GM19397 (cell line): ENCODE measurements around the gene BCL11B.

Experiments
- ATAC-seq: cut with Tn5 transposase; IDR thresholded peaks from one replicate; pipeline ENCODE4 v1.9.1; 2021; ENCODE audit warnings: mild to moderate bottlenecking, moderate library complexity; ENCODE audit not compliant: unreplicated experiment

The BCL11B gene

DNA sequence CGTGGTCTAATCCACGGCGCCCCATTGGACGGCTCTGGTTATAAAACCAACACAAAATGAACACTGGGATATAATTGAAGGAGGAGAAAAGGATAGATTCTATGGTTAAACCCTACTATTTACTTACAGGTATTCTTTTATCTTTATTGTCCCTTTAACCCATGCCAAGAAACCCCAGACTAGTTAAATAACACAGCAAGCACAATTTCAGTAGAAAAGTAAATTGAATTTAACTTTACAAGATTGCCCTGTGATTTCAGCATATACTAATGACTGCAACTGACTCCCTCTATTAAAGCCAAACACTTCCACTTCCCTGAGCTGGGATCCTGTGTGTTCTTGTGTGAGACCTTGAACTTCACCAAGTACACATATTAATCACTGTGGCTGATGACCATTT is 45.3 kb downstream of the BCL11B start:
- no peak for ATAC-seq

- ATAC-seq: no peak
These were observed 46.4 kb downstream of the BCL11B start for GRCh38 chr14:99225436-99226203.

DNA sequence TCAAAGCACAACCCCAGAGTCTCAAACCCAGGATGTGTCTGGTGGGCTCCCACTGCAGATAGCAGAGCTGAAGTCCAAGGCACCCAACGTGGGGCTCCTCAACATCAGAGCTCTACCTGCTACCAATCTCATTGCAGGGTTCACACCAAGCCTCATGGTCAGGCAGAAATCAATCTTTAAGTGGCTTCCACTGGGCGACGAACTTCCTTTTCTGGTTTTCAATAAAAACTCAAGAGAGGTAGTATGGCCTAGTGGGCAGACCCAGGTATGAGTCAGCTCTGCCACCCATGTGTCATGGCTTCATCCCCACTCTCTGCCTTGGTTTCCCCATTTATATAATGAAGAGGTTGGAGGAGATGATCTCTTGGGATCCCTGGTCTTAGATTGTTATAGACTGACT is 47.0 kb downstream of the BCL11B start:
- ATAC-seq: no peak

DNA sequence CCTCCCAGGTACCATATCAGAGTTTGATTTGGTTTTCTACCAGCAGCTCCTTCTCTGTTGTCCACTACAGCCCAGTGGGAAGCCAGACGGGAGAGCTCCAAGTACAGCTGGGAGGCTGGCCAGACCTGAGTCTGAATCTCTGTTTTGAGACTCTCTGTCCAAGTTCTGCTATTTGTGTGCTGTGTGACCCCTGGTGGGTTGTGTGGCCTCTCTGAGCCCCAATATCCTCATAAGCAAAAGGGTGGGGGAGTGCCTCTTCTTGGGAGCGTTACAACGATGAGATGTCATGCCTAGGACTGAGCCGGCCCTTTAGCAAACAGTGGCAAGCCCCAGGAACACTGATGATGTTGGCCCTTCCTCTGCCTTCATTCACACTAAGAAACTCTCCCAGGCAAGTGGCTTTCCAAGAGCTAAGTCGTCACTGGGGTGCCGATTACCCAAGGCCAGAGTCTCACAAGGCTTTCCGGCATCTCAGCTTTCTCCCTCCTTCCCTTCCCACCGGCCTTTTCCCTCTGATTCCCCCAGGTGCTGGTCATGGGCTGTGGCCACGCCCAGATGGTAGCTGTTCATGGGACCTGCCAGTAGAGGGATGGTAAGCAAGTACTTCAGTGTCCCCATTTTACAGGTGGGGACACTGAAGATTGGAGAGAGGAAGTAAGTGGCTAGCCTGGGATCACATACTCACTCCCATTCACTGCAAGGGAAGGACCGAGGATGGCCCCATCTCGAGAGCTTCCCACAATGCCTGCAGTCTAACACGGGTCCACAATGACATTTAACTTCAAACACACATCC is 47.7 kb downstream of the BCL11B start:
- no peak for ATAC-seq

- ATAC-seq: no peak
These were observed 50.6 kb downstream of the BCL11B start for GRCh38 chr14:99221445-99221844.

DNA sequence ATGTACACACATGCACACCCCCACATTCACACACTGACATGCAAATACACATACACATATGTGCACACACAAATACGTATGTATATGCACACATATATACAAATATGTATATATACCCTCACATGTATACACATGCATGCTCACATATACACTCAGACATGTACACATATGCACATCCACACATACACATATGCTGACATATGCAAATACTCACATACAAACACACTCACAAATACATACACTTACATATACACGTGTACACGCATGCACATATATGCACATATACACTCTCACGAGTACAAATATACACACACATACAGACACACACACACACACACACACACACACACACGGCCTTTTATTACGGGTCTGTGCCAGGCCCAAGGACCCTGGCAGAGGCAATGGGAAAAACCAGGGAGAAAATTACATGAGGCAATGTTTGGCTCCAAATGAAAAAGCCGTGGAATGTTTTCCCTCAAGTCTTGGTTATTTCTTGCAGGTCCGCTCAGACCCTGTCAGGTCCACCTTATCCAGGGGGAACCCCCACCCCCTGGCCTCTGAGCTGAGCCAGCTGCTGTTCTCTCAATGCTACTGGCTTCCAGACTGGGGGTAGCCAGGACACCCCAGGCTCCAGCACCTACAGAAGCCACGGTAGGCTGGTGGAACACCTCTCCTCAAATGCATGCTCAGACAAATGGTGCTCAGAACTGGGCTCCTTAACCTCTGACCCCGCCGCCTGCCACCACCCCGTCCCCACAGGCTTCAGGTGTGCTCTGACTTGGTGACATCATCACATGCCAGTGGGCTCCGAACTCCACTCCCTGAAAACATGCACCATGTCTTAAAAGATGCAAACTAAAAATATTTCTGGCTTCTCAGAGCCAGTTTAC is 54.7 kb downstream of the BCL11B start:
- ATAC-seq: no peak

DNA sequence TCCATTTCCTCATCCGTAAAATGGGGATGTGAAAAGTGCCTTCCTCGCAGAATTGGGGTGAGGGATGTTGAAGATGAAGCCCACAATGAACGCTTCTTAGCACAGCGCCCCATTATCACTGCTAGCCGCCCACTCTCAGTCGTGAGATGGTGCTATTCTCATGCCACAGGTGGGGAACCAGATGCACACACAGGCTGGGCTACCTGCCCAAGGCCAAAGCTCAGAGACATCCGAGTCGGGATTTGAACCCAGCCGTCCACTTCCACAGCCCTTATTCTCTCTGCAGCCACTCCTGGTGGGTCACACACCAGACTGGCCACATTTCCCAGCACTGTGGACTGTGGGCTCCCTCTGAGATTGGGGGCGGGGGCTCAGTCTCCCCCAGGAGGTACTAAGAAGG is 55.8 kb downstream of the BCL11B start:
- no peak for ATAC-seq

DNA sequence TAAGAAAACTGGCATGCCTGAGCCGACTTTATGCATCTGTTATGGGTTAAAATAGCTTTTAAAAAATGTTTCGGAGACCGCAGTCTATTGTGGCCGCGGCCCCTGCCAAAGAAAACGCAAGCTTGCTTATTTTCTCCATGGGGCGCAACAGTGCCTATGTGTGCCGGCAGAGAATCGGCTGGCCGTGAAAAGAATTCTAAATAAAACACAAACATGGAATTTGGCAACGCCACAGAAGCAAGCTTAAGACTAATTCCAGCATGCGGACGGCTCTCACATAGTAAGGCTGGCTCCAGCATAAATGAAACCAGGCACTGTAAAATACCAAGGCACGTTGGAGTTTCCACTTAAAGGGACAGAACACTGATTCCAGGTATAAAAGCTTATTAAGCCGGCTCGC is 56.7 kb downstream of the BCL11B start:
- no peak for ATAC-seq

DNA sequence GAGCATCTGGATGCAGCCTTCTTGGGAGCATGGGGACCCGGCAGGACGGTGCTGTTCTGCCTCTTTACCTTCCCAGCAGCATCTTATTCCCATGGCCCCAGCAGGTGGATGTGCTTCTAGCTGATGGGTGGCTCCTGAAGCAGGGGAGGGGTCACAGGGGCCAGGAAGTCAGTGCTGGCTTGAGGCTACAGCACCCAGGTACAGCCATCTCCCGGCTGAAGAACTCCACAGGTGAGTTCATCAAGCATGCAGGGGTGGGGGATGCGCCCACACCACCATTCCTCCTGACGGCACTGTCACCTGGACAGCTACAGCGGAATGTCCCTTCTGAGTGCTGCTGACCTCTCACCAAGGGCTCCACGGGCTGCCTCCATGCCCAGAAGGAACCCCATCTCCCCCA is 57.3 kb downstream of the BCL11B start:
- no peak for ATAC-seq

- ATAC-seq: no peak
These were observed 58.4 kb downstream of the BCL11B start for GRCh38 chr14:99213527-99213971.

- no peak for ATAC-seq
These were observed 58.9 kb downstream of the BCL11B start for GRCh38 chr14:99213101-99213500.

DNA sequence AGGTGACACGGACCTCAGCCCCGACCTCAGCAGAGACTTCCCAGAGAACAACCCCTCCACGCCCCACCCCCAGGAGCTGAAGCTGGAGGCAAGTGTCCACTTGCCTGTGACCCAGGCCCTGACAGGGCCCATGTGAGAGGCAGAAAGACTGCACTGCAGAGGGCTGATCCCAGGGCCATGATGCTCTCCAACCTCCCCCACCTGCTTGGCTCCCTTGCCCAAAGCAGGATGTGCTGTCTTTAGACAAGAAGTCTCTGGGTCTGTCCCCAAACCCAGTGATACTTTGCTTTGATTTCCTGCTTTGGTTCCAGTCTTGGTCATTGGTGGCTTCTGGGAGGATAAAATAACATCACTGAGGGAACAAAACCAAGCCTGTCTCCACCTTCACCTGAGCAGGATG is 59.4 kb downstream of the BCL11B start:
- ATAC-seq: no peak

DNA sequence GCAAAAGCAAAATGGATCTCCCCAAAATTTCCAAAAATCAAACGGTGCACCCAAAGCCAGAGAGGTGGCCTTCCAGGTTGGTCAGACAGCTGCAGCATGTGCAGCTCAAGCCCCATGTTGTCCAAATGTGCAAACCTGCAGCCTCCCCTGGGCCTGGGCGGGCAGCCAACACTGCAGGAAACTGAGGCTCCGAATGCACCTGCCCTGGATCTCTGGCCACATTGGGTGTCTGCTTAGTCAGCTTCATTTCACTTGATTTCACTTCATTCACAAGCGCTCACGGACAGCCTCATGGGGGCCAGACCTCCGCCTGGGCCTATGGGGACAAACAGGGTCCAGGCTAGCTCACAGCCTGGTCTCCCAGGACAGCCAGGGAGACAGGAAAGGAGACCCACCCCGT is 59.8 kb downstream of the BCL11B start:
- no peak for ATAC-seq

DNA sequence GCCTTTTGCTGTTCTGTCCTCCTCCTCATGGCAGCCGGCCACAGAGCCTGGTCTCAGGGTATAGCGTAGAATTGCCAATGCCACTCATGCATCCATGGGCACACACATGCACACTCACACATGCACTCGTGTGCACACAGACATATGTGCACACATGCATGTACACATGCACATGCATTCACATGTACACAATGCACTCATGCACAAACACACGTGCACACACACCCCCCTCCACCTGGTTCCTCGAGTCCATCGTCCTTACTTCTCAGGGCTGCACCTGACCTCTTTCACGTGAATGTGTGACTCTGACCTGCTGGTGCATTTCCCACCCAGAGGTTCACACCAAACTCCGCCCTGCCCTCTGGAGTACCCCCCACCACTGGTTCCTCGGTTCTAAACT is 60.6 kb downstream of the BCL11B start:
- ATAC-seq: no peak

DNA sequence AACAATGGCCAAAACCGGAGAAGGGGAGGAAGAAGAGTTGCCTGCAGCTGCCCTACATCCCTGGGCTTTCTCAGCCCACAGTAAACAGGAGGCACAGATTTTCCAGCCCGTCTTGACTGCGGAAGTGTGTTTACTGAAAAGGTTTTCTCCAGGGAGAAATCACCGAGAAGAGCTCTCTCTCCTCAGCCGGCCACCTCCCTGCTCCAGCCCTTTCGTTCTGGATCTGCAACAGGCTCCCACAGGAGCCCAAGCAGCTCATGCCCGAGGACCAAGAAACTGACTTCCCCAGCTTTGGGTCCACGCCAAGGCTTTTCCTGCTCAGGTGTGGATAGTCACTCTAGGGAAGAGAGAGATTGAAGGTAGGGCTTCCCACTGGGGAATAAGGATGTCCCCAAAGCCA is 61.7 kb downstream of the BCL11B start:
- ATAC-seq: no peak

GRCh38 chr14:99209409-99209808 is 62.6 kb downstream of the BCL11B start:
- no peak for ATAC-seq

DNA sequence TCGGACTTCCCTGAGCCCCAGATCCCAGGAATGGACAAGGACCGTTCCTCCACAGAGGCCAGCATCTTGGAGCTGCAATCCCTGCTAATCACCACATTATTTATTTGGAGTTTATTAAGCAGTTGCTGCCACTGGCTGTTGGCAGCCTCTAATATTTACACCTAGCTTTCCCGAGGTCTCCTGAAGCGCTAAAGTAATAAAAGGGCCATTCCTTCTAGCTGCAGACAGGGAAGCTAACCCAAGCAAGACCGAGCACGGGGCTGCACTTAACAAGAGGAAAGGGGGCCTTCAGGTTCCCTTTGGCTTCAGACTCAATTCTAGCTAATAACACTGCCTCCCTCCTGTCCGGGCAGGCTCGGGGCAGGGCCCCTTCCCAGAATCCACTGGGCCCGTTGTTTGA is 63.7 kb downstream of the BCL11B start:
- no peak for ATAC-seq

DNA sequence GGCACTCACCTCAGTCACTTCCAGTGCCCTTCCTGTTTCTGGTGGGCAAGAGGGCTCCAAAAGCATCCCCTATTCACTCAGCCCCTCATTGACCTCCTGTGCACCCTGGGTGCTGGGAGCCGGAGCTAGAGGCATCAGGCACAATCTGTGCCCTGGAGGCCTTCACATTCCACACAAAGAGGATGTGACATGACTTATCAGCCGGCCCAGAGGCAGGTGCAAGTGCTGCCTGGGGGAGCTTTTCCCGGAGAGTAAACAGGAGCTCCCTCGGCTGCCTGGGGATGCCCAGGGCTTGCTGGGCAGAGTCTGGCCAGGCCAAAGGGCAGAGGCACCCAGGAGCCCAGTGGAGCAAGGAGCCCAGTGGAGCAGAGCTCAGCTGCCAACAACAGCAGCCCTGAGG is 64.5 kb downstream of the BCL11B start:
- no peak for ATAC-seq

DNA sequence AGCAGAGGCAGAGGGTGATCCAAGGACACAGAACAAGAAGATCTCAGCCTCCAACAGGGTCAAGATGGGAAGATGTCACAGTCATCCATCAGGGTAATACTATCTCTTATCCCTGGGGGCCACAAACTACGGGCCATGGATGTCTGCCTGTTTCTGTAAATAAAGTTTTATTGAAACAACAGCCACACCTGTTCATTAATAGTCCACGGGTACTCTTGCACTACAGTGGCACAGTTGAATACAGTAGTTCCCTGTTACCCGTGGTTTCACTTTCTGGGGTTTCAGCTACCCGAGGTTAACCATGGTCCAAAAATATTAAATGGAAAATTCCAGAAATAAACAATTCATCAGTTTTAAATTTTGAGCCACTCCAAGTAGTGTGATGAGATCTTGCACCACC is 65.9 kb downstream of the BCL11B start:
- ATAC-seq: no peak

DNA sequence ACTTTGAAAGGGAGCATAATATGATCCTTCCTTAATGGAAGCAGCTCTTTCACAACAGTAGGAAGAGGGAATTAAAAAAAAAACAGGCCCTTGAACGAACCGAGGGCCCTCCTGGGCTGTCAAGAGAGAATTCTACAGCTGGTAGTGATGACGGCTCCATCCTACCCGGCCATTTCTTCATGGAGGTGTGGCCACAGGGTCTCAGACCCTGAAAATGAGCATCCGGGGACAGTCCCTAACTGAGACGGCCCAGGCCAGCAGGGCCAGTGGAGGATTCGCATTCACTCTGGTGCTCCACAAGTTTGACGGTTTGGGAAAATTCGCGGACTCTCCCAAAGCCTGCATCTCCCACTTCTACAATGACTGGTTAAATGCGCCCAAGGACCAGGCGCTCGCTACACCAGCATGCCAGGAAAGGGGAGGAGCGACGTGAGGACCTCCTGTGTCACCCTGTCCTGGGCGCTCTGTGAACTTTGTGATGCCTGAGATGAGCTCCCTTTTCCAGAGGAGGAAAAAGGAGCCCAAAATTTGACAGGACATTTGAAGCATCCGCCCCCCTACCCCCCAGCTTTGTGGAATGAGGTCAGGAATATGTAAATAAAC is 66.8 kb downstream of the BCL11B start:
- no peak for ATAC-seq

DNA sequence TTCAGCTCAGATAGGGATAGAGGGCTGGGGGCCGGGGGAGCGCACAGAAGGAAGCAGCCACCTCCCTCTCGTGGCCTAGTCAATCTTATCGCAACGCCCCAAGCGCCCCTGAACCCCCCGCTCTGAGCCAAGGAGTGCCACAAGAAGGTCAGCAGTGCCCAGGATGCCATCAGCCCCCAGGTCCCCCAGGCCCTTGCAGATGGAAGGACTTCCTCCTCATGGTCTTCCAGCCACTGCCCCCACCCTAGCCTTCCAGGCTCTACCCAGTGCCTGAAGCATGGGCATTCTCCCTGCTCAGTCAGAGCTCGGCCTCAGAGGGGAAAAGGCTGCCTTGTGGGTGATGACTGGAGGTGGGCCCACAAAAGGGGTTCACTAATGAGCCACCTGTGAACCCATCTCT is 68.2 kb downstream of the BCL11B start:
- ATAC-seq: no peak
